Measurements from ENCODE around the gene ACOT9.
"Not testable (repeated sequence)": the region's sequence is repeated elsewhere in the genome, so short reads cannot be mapped to it uniquely, and the experiment has no call there.

Gene ACOT9

GRCh38 chrX:23782863-23783588 is 40.0 kb upstream of the ACOT9 start, which contains the start of gene SAT1:
Gene SAT1, plus strand, starts transcription at chrX:23783173. Its CDS starts 179 bp downstream, at chrX:23783352.
- TF ChIP-seq, protein P1, sequence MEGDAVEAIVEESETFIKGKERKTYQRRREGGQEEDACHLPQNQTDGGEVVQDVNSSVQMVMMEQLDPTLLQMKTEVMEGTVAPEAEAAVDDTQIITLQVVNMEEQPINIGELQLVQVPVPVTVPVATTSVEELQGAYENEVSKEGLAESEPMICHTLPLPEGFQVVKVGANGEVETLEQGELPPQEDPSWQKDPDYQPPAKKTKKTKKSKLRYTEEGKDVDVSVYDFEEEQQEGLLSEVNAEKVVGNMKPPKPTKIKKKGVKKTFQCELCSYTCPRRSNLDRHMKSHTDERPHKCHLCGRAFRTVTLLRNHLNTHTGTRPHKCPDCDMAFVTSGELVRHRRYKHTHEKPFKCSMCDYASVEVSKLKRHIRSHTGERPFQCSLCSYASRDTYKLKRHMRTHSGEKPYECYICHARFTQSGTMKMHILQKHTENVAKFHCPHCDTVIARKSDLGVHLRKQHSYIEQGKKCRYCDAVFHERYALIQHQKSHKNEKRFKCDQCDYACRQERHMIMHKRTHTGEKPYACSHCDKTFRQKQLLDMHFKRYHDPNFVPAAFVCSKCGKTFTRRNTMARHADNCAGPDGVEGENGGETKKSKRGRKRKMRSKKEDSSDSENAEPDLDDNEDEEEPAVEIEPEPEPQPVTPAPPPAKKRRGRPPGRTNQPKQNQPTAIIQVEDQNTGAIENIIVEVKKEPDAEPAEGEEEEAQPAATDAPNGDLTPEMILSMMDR (IDR thresholded peaks at IDR 0.05; ENCODE audit: insufficient read depth, low read length, poor library complexity, severe bottlenecking), result peak; percentile 81
- peak; percentile 91 for DNase-seq (ENCODE audit: extremely low read depth, insufficient read length)
- Histone ChIP-seq H3K36me3 (ENCODE audit: control insufficient read depth, insufficient read depth, low read length) (no peaks in the 10 kb centered on the region), H3K27me3 (replicated peaks; ENCODE audit: control insufficient read depth, insufficient read depth, low read length) (no peaks in the 10 kb centered on the region), H3K4me3 (replicated peaks; ENCODE audit: low read depth, low read length) (peak within 1 kb of the TSS; percentile 71)

DNA sequence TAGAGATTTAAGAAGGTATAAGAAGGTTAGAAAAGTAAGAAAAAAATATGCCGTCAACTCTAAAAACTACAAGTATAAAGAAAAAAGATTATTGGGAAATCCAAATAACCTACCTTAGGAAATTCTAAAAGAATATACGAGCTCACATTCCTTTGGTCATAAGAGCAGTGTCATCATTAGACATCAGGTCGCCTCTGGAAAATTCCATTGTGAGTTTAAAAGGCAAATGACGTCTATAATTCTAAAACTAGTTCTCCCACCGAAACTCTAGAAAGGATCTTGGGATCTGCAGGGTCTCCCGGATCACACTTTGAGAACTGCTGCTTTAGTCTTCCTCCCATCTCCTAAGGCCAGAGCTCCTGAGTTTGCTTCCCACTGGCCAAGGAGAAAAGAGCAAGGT is 39.4 kb upstream of the ACOT9 start:
- peak overlapping the region; percentile 39 for H3K4me3 ChIP-seq (replicated peaks; ENCODE audit: low read depth, low read length)
- no peak for DNase-seq (ENCODE audit: extremely low read depth, insufficient read length)

GRCh38 chrX:23779025-23779424 is 35.9 kb upstream of the ACOT9 start:
- TF ChIP-seq, protein P1 (IDR thresholded peaks at IDR 0.05; ENCODE audit: insufficient read depth, low read length, poor library complexity, severe bottlenecking), result no peak
- DNase-seq (ENCODE audit: extremely low read depth, insufficient read length), result no peak
- H3K27me3 ChIP-seq (replicated peaks; ENCODE audit: control insufficient read depth, insufficient read depth, low read length), result no peaks in the 10 kb centered on the region

More for the DNA sequence above, 39.4 kb upstream of the ACOT9 start:
- H3K36me3 ChIP-seq (ENCODE audit: control insufficient read depth, insufficient read depth, low read length), result no peaks in the 10 kb centered on the region
- TF ChIP-seq, protein P1 (IDR thresholded peaks at IDR 0.05; ENCODE audit: insufficient read depth, low read length, poor library complexity, severe bottlenecking), result no peak
- no peaks in the 10 kb centered on the region for H3K27me3 ChIP-seq (replicated peaks; ENCODE audit: control insufficient read depth, insufficient read depth, low read length)

GRCh38 chrX:23776363-23776762 is 33.3 kb upstream of the ACOT9 start:
- TF ChIP-seq, protein P1 (IDR thresholded peaks at IDR 0.05; ENCODE audit: insufficient read depth, low read length, poor library complexity, severe bottlenecking), result no peak
- no peak for DNase-seq (ENCODE audit: extremely low read depth, insufficient read length)
- Histone ChIP-seq H3K4me3 (replicated peaks; ENCODE audit: low read depth, low read length) (no peak overlapping the region), H3K36me3 (ENCODE audit: control insufficient read depth, insufficient read depth, low read length) (no peaks in the 10 kb centered on the region), H3K27me3 (replicated peaks; ENCODE audit: control insufficient read depth, insufficient read depth, low read length) (no peaks in the 10 kb centered on the region)

More at GRCh38 chrX:23779025-23779424, 35.9 kb upstream of the ACOT9 start:
- Histone ChIP-seq H3K36me3 (ENCODE audit: control insufficient read depth, insufficient read depth, low read length) (no peaks in the 10 kb centered on the region), H3K4me3 (replicated peaks; ENCODE audit: low read depth, low read length) (no peak overlapping the region)

- Histone ChIP-seq H3K36me3 (ENCODE audit: control insufficient read depth, insufficient read depth, low read length) (no peaks in the 10 kb centered on the region), H3K27me3 (replicated peaks; ENCODE audit: control insufficient read depth, insufficient read depth, low read length) (no peaks in the 10 kb centered on the region), H3K4me3 (replicated peaks; ENCODE audit: low read depth, low read length) (no peak overlapping the region)
- TF ChIP-seq, protein P1 (IDR thresholded peaks at IDR 0.05; ENCODE audit: insufficient read depth, low read length, poor library complexity, severe bottlenecking), result no peak
- DNase-seq (ENCODE audit: extremely low read depth, insufficient read length), result no peak
Measured at GRCh38 chrX:23773601-23774175, 30.6 kb upstream of the ACOT9 start.

DNA sequence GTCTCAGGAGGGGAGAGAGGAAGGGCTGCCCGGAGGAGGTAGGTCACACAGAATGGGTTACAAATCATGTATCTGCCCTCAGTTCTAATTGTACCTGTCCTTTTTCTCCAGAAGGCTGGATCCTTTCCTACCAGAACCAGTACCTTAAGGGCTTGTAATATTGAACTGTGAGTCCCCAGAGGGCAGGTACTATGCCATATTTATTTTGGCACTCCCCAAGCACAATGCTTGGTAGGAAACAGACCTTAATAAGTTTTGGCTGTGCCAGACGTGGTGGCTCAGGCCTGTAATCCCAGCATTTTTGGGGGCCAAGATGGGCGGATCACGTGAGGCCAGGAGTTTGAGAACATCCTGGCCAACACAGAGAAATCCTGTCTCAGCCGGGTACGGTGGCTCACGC is 28.0 kb upstream of the ACOT9 start:
- not testable (repeated sequence) for DNase-seq (ENCODE audit: extremely low read depth, insufficient read length); H3K27me3 ChIP-seq (replicated peaks; ENCODE audit: control insufficient read depth, insufficient read depth, low read length); H3K36me3 ChIP-seq (ENCODE audit: control insufficient read depth, insufficient read depth, low read length); H3K4me3 ChIP-seq (replicated peaks; ENCODE audit: low read depth, low read length)
